HCT116 (cell line): ENCODE measurements around the gene MTUS2.

Source experiments
- ELF1 ChIP-seq: IDR thresholded peaks from 2 replicates; pipeline ENCODE4 v1.6.1; 2012; ENCODE audit warnings: low read depth, borderline replicate concordance
- EZH2 ChIP-seq: fragments of 200-600 bp; sonication (generic); IDR thresholded peaks from 2 replicates; pipeline ENCODE4 v1.6.1; 2017; ENCODE audit warnings: antibody characterized with exemption, mixed run types
- POLR2A ChIP-seq: IDR thresholded peaks from 2 replicates; pipeline ENCODE4 v1.7.0; 2011; ENCODE audit warnings: borderline replicate concordance; ENCODE audit not compliant: insufficient read depth, insufficient read length; ENCODE audit errors: extremely low read depth
- RAD21 ChIP-seq: IDR thresholded peaks from 2 replicates; pipeline ENCODE4 v1.6.1; 2012; ENCODE audit warnings: low read depth, mild to moderate bottlenecking
- SIN3A ChIP-seq: IDR thresholded peaks from 2 replicates; pipeline ENCODE4 v1.6.1; 2012; ENCODE audit warnings: low read depth
- TF ChIP-seq, protein P1 (sequence below): IDR thresholded peaks from 2 replicates; pipeline ENCODE4 v1.6.1; 2012; ENCODE audit warnings: low read depth
- TF ChIP-seq, protein P2 (sequence below), 3 experiments: fragments of 200-600 bp in 1 of 3; sonication (generic) in 1 of 3; IDR thresholded peaks in 2 of 3; conservative IDR thresholded peaks in 1 of 3; 2 replicates each; pipeline ENCODE4 v1.5.1; 2012 to 2017; ENCODE audit warnings: low read depth in 2 of 3, low read length in 2 of 3, antibody characterized with exemption in 1 of 3, borderline replicate concordance in 1 of 3, control low read depth in 1 of 3, mild to moderate bottlenecking in 1 of 3, mixed read lengths in 1 of 3, mixed run types in 1 of 3, moderate library complexity in 1 of 3; ENCODE audit not compliant: insufficient read depth in 1 of 3
- TF ChIP-seq, protein P3 (sequence below): IDR thresholded peaks from 2 replicates; pipeline ENCODE4 v1.6.1; 2012
- TF ChIP-seq, protein P4 (sequence below): IDR thresholded peaks from 2 replicates; pipeline ENCODE4 v1.6.1; 2012
- TF ChIP-seq, protein P5 (sequence below): IDR thresholded peaks from 2 replicates; pipeline ENCODE4 v1.6.1; 2011; ENCODE audit warnings: mild to moderate bottlenecking, low read length, moderate library complexity; ENCODE audit not compliant: insufficient replicate concordance; ENCODE audit errors: extremely low read depth

DNA sequence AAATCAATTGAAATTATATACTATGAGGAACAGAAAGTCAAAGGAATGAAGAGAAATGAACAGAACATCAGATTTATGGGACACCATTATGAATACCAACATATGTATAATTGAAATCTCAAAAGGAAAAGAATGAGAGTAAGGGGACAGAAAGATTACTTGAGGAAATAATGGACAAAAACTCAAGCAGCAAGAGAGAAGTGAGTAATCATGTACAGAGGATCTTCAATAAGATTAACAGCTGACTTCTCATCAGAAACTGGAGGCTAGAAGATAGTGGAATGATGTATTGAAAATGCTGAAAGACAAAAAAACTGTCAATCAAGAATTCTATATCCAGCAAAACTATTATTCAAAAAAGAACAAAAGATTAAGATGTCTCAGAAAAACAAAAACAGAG, 10.4 kb downstream of the MTUS2 start:
- TF ChIP-seq, protein P1, sequence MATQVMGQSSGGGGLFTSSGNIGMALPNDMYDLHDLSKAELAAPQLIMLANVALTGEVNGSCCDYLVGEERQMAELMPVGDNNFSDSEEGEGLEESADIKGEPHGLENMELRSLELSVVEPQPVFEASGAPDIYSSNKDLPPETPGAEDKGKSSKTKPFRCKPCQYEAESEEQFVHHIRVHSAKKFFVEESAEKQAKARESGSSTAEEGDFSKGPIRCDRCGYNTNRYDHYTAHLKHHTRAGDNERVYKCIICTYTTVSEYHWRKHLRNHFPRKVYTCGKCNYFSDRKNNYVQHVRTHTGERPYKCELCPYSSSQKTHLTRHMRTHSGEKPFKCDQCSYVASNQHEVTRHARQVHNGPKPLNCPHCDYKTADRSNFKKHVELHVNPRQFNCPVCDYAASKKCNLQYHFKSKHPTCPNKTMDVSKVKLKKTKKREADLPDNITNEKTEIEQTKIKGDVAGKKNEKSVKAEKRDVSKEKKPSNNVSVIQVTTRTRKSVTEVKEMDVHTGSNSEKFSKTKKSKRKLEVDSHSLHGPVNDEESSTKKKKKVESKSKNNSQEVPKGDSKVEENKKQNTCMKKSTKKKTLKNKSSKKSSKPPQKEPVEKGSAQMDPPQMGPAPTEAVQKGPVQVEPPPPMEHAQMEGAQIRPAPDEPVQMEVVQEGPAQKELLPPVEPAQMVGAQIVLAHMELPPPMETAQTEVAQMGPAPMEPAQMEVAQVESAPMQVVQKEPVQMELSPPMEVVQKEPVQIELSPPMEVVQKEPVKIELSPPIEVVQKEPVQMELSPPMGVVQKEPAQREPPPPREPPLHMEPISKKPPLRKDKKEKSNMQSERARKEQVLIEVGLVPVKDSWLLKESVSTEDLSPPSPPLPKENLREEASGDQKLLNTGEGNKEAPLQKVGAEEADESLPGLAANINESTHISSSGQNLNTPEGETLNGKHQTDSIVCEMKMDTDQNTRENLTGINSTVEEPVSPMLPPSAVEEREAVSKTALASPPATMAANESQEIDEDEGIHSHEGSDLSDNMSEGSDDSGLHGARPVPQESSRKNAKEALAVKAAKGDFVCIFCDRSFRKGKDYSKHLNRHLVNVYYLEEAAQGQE, result no peak
- TF ChIP-seq EZH2 (no peak), ELF1 (no peak), POLR2A (no peak), SIN3A (no peak), RAD21 (no peak)
- TF ChIP-seq, protein P2, sequence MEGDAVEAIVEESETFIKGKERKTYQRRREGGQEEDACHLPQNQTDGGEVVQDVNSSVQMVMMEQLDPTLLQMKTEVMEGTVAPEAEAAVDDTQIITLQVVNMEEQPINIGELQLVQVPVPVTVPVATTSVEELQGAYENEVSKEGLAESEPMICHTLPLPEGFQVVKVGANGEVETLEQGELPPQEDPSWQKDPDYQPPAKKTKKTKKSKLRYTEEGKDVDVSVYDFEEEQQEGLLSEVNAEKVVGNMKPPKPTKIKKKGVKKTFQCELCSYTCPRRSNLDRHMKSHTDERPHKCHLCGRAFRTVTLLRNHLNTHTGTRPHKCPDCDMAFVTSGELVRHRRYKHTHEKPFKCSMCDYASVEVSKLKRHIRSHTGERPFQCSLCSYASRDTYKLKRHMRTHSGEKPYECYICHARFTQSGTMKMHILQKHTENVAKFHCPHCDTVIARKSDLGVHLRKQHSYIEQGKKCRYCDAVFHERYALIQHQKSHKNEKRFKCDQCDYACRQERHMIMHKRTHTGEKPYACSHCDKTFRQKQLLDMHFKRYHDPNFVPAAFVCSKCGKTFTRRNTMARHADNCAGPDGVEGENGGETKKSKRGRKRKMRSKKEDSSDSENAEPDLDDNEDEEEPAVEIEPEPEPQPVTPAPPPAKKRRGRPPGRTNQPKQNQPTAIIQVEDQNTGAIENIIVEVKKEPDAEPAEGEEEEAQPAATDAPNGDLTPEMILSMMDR (IDR thresholded peaks at IDR 0.05 in 2 of 3, conservative IDR thresholded peaks at IDR 0.05 in 1 of 3; ENCODE audit: borderline replicate concordance in 1 of 3, insufficient read depth in 1 of 3, low read depth in 2 of 3, low read length in 2 of 3), result no peak
- TF ChIP-seq, protein P3, sequence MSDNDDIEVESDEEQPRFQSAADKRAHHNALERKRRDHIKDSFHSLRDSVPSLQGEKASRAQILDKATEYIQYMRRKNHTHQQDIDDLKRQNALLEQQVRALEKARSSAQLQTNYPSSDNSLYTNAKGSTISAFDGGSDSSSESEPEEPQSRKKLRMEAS, result no peak
- TF ChIP-seq, protein P4, sequence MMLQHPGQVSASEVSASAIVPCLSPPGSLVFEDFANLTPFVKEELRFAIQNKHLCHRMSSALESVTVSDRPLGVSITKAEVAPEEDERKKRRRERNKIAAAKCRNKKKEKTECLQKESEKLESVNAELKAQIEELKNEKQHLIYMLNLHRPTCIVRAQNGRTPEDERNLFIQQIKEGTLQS, result no peak
- TF ChIP-seq, protein P5, sequence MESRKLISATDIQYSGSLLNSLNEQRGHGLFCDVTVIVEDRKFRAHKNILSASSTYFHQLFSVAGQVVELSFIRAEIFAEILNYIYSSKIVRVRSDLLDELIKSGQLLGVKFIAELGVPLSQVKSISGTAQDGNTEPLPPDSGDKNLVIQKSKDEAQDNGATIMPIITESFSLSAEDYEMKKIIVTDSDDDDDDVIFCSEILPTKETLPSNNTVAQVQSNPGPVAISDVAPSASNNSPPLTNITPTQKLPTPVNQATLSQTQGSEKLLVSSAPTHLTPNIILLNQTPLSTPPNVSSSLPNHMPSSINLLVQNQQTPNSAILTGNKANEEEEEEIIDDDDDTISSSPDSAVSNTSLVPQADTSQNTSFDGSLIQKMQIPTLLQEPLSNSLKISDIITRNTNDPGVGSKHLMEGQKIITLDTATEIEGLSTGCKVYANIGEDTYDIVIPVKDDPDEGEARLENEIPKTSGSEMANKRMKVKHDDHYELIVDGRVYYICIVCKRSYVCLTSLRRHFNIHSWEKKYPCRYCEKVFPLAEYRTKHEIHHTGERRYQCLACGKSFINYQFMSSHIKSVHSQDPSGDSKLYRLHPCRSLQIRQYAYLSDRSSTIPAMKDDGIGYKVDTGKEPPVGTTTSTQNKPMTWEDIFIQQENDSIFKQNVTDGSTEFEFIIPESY, result no peak
